ENCODE measurements around the gene TRAF7.

Gene TRAF7

DNA sequence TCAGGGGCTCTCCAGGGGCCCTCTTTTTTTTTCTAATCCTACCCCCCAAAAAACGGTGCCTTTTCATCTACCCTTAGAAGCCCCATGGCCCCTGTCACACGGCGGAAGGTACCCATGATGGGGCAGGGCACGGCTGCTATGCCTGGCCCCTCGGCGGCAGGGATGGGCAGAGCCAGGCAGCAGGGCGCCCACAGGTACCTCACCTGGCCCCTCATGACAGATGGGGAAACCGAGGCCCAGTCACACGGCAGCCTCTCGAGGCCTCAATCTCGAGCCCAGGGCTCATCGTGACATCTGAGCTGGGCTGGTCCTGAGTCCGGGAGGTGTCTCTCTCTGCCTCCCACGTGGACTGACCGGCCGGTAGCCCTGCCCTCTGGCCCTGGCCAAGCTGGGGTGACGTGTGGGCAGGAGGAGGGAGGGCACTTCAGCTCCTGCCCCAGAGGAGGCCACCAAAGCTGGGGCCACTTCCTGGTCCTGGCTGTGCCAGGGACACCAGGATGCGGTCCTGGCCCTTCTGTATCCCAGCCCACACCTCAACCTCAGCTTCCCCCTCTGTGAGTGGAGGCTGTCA is 11.6 kb downstream of the TRAF7 start:
- DNase-seq, result no peak

GRCh38 chr16:2170080-2170479 is 14.5 kb downstream of the TRAF7 start:
- DNase-seq, result no peak

GRCh38 chr16:2170587-2171435 is 15.2 kb downstream of the TRAF7 start:
- no peak for DNase-seq

- no peak for DNase-seq
Observed at GRCh38 chr16:2171601-2172178, 16.1 kb downstream of the TRAF7 start.

GRCh38 chr16:2172688-2173335 is 17.2 kb downstream of the TRAF7 start:
- DNase-seq, result no peak

DNA sequence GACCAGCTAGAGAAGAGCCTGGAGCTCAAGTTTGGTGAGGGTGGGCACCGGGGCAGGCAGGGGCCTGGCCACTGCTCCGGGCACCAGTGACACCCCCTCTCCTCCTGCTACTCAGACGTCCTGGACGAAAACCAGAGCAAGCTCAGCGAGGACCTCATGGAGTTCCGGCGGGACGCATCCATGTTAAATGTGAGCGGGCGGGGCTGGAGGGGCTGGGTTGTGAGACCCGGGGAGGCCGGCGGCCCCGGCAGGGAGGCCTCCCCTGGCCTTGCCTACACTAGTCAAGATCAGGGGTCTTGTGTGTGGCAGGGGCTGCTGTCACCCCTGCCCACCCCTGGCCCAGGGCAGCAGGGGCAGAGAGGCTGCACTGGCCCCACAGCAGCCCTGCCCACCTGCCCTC is 17.8 kb downstream of the TRAF7 start:
- DNase-seq, result no peak

- DNase-seq, result no peak
Observed at GRCh38 chr16:2173916-2174315, 18.3 kb downstream of the TRAF7 start.

DNA sequence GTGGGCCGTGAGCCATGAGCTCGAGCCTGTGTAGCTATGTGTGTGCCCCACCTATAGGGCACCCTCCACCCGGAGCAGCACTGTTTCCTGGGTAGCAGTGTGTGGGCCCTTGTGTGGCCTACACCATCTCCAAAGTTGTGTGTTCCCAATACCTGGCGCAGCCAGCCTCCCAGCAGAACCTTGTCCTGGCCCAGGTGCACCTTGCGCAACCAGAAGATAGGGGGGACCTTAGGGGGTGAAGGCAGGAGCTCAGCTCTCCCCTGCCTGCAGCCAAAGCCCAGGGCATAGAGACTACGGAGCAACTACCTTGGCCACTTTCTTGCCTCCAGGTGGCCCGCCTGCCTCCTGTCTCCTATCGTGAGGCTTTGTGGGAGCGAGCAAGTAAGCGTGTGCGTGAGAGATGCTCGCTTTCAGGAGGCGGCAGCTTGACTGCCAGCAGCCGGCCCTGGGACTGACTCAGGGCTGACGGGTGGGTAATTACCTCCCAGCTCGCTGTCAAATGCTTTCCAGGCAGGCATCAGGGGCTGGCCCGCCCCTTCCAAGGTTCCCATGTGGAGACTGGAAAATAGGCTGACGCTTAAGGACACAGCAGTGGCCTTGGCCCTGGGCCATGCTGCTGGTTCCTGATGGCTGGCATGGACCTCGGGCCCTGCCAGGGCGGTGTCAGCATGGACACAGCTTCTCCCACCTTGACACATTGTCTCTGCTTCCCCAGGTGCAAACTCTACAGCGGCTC is 19.0 kb downstream of the TRAF7 start:
- no peak for DNase-seq

- DNase-seq, result no peak
Observed at GRCh38 chr16:2175454-2175853, 19.9 kb downstream of the TRAF7 start.

- no peak for DNase-seq
Observed at GRCh38 chr16:2176047-2176446, 20.5 kb downstream of the TRAF7 start.

DNA sequence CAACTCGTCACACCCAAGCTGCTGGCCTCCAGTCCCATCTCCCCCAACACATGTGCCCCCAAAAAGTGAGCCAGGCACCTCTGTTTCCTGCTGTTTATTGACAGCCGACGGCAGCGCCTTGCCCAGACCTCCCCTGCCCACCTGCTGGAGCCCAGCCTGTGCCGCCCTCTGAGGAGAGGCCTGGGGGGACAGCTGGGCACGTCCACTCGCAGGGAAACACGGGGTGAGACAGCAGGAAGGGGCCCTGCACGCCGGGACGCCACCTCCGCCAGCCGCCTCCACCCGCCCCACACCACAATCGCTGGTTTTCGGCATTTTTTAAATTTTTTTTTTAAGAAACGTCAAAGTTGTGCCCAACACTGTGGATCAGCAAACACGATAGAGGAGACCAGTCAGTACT is 21.5 kb downstream of the TRAF7 start:
- DNase-seq, result no peak

- no peak for DNase-seq
Observed at GRCh38 chr16:2177561-2177960, 22.0 kb downstream of the TRAF7 start.

GRCh38 chr16:2178321-2179106 is 22.9 kb downstream of the TRAF7 start:
- no peak for DNase-seq

DNA sequence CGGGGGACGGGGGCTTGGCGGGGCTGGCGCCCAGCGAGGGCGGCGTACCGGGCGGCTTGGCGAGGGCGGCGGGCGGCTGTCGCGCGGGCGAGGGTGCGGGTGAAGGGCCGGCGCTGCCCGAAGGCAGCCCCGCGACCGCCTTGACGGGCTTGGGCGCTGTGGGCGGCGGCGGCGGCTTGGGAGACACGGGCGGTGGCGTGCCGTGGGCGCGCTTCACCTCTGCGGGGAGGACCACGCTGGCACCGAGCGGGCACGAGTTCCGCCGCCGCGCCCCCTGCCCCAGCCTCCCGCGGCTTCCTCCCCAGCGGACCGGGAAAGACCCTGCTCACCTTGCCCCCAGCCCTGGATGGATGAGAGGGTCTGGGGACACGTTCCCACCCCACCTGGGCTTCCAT is 23.5 kb downstream of the TRAF7 start:
- DNase-seq, result no peak

DNA sequence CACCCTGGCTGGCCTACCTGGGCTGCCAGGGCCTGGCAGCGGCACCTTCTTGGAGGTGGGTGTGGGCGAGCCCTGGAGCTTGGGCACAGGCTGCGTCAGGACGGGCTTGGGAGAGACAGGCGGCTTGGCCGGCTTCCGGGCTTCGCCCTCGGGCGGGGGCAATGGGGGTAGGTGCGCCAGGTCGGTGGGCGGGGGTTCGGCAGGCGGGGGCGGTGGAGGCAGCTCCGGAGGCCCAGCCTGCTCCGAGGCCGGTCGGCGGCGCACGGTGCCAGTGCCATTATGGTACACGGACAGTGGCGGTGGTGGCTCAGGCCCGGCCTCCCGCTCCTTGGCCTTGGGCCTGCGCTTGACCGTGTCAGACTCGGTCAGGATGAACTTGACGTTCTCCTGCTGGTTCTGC is 24.0 kb downstream of the TRAF7 start:
- no peak for DNase-seq

GRCh38 chr16:2180461-2180860 is 24.9 kb downstream of the TRAF7 start:
- no peak for DNase-seq

DNA sequence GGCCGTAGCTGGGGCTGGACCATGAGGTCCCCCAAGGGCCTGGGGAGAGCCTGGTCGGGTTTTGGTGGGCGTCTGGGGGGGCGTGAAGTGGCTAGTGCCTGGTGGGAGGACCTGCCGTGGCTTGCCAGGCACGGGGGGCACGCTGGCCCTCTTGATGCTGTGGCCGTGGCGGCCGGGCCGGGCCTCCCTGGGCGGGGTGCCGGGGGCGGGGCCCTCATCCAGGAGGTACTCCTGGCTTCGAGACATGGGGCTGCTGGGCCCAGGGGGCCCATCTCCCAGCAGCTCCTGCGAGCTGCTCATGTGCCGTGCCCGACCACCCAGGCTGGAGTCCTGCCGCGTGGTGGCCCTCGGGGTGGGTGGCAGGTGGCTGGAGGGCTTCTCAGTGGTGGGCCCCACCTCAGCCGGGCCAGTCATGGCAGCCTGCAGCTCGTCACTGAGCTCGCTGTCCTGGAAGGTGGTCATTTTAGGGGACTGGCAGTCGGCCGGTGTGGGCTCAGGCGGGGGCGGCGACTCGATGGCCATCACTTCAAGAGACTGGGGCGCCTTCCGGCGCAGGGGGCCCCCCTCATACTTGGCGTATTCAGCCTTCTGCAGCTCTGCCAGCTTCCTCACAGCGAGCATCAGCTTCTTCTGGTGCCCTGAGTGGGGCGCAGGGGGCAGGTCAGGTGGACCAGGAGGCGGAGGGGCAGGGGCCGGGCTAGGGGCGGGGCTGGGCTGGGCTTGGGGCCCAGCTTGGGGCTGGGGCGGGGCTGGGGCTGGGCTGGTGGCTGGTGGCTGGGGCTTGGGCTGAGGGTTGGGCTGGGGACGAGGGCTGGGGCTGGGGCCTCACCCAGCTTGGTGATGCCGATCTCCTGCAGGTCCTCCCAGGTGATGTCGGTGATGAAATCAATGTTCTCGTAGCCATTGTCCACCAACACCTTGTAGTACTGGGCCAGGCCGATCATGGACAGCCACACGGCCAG is 25.7 kb downstream of the TRAF7 start:
- DNase-seq, result no peak

- no peak for DNase-seq
Observed at GRCh38 chr16:2181952-2182351, 26.4 kb downstream of the TRAF7 start.

GRCh38 chr16:2183671-2184070 is 28.1 kb downstream of the TRAF7 start:
- no peak for DNase-seq

DNA sequence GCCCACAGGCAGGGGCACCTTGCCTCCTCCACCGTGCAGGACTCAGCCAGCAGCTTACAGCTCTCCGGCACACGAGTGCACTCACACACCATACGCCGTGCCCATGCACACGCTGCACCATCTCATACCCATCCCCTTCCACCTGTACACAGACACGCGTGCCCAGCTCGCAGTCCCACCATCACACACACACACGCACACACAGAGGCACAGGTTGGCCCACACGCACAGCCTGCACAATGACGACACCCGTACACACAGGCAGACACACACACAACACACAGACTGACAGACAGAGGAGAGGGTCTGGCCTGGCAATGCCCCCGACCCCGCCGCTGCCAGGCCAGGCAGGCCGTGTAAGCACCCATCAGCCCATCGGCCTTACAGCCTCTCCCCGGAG is 28.8 kb downstream of the TRAF7 start:
- no peak for DNase-seq

DNA sequence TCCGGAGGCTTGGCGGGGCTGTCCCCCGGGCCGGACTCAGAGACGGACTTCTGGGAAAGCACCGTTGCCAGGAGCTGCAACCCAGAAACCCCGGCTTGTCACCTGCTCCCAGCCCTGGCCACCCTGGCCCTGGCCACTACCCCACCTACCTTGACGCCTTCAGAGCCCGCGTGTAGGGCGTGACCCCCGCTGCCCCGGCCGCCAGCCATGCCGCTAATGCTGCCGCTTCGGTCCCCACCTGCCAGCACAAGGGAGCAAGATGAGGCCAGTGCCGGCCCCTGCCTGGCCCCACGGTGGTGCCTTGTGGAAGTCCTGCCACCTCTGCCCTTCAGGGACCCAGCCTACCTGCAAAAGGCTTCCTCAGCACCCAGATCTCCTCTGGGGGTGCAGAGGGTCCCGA is 29.4 kb downstream of the TRAF7 start:
- no peak for DNase-seq
